GM12878 (cell line): ENCODE data around the gene ZFAND2B.

Experiments used
- ATF7 ChIP-seq: fragments of 450-650 bp; IDR thresholded peaks from 2 replicates; pipeline ENCODE4 v1.6.1; 2016; ENCODE audit warnings: low read depth, mild to moderate bottlenecking
- CHD1 ChIP-seq: IDR thresholded peaks from 2 replicates; pipeline ENCODE4 v1.6.1; 2012; ENCODE audit warnings: low read depth, low read length, improper control_type of control experiment
- EZH2 ChIP-seq: IDR thresholded peaks from 2 replicates; pipeline ENCODE4 v1.6.1; 2012; ENCODE audit warnings: low read depth, mild to moderate bottlenecking, control low read depth, inconsistent platforms, low read length, borderline replicate concordance; ENCODE audit not compliant: control insufficient read depth
- NFYB ChIP-seq: IDR thresholded peaks from 2 replicates; pipeline ENCODE4 v1.6.1; 2011; ENCODE audit warnings: low read depth, mild to moderate bottlenecking, low read length, improper control_type of control experiment, moderate library complexity; ENCODE audit not compliant: insufficient read depth
- PAX8 ChIP-seq: fragments of 450-650 bp; IDR thresholded peaks from 2 replicates; pipeline ENCODE4 v1.6.1; 2017; ENCODE audit warnings: mild to moderate bottlenecking, moderate library complexity
- POLR2A ChIP-seq: IDR thresholded peaks from 2 replicates; pipeline ENCODE4 v1.6.1; 2011; ENCODE audit warnings: low read depth, mild to moderate bottlenecking, low read length
- POLR2AphosphoS5 ChIP-seq: IDR thresholded peaks from 2 replicates; pipeline ENCODE4 v1.6.1; 2011; ENCODE audit warnings: mild to moderate bottlenecking, low read length, inconsistent platforms
- SIN3A ChIP-seq: IDR thresholded peaks from 2 replicates; pipeline ENCODE4 v1.6.1; 2012; ENCODE audit warnings: low read depth, low read length, improper control_type of control experiment
- TF ChIP-seq, protein P1 (sequence below), 3 experiments: IDR thresholded peaks in 2 of 3; conservative IDR thresholded peaks in 1 of 3; 2 replicates each; pipeline ENCODE4 v1.5.1; 2011; ENCODE audit warnings: low read depth in 3 of 3, low read length in 3 of 3, mild to moderate bottlenecking in 3 of 3, control low read depth in 2 of 3, moderate library complexity in 2 of 3, inconsistent platforms in 1 of 3, mixed read lengths in 1 of 3; ENCODE audit not compliant: control insufficient read depth in 2 of 3, insufficient read depth in 1 of 3; ENCODE audit errors: extremely low read depth in 1 of 3
- TF ChIP-seq, protein P2 (sequence below): IDR thresholded peaks from 2 replicates; pipeline ENCODE4 v1.6.1; 2012; ENCODE audit warnings: low read depth, low read length, improper control_type of control experiment
- TF ChIP-seq, protein P3 (sequence below): fragments of 450-650 bp; formaldehyde crosslinking; IDR thresholded peaks from 2 replicates; pipeline ENCODE4 v1.4.0; 2022; ENCODE audit warnings: mild to moderate bottlenecking, moderate library complexity

GRCh38 chr2:219243291-219243761, 36.7 kb downstream of the ZFAND2B start:
- TF ChIP-seq, protein P1, sequence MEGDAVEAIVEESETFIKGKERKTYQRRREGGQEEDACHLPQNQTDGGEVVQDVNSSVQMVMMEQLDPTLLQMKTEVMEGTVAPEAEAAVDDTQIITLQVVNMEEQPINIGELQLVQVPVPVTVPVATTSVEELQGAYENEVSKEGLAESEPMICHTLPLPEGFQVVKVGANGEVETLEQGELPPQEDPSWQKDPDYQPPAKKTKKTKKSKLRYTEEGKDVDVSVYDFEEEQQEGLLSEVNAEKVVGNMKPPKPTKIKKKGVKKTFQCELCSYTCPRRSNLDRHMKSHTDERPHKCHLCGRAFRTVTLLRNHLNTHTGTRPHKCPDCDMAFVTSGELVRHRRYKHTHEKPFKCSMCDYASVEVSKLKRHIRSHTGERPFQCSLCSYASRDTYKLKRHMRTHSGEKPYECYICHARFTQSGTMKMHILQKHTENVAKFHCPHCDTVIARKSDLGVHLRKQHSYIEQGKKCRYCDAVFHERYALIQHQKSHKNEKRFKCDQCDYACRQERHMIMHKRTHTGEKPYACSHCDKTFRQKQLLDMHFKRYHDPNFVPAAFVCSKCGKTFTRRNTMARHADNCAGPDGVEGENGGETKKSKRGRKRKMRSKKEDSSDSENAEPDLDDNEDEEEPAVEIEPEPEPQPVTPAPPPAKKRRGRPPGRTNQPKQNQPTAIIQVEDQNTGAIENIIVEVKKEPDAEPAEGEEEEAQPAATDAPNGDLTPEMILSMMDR (IDR thresholded peaks at IDR 0.05 in 2 of 3, conservative IDR thresholded peaks at IDR 0.05 in 1 of 3; ENCODE audit: control insufficient read depth in 2 of 3, extremely low read depth in 1 of 3, insufficient read depth in 1 of 3, low read depth in 3 of 3, low read length in 3 of 3): no peak
- TF ChIP-seq SIN3A: no peak
- TF ChIP-seq, protein P2, sequence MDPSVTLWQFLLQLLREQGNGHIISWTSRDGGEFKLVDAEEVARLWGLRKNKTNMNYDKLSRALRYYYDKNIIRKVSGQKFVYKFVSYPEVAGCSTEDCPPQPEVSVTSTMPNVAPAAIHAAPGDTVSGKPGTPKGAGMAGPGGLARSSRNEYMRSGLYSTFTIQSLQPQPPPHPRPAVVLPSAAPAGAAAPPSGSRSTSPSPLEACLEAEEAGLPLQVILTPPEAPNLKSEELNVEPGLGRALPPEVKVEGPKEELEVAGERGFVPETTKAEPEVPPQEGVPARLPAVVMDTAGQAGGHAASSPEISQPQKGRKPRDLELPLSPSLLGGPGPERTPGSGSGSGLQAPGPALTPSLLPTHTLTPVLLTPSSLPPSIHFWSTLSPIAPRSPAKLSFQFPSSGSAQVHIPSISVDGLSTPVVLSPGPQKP: no peak
- TF ChIP-seq POLR2AphosphoS5: no peak
- TF ChIP-seq PAX8: no peak
- TF ChIP-seq CHD1: no peak
- TF ChIP-seq POLR2A: no peak
- TF ChIP-seq NFYB: no peak
- TF ChIP-seq ATF7: no peak
- TF ChIP-seq EZH2: no peak
- TF ChIP-seq, protein P3, sequence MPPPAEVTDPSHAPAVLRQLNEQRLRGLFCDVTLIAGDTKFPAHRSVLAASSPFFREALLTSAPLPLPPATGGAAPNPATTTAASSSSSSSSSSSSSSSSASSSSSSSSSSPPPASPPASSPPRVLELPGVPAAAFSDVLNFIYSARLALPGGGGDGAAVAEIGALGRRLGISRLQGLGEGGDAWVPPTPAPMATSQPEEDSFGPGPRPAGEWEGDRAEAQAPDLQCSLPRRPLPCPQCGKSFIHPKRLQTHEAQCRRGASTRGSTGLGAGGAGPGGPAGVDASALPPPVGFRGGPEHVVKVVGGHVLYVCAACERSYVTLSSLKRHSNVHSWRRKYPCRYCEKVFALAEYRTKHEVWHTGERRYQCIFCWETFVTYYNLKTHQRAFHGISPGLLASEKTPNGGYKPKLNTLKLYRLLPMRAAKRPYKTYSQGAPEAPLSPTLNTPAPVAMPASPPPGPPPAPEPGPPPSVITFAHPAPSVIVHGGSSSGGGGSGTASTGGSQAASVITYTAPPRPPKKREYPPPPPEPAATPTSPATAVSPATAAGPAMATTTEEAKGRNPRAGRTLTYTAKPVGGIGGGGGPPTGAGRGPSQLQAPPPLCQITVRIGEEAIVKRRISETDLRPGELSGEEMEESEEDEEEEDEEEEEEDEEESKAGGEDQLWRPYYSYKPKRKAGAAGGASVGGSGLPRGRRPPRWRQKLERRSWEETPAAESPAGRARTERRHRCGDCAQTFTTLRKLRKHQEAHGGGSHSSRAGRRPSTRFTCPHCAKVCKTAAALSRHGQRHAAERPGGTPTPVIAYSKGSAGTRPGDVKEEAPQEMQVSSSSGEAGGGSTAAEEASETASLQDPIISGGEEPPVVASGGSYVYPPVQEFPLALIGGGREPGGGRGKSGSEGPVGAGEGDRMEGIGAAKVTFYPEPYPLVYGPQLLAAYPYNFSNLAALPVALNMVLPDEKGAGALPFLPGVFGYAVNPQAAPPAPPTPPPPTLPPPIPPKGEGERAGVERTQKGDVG (CRISPR knock-in tag): no peak
